HepG2 (cell line): ENCODE measurements around the gene TNK1. TPM values are rescaled to one million over a fixed set of nuclear protein-coding genes. Genes with fewer than 3 reads are reported as not detected.

Experiments used
- ARNTL ChIP-seq: sonication (generic); formaldehyde crosslinking; IDR thresholded peaks from 2 replicates; pipeline ENCODE4 v1.4.0; 2020; ENCODE audit warnings: mild to moderate bottlenecking, missing genetic modification reagents
- EED ChIP-seq: sonication (generic); formaldehyde crosslinking; IDR thresholded peaks from 2 replicates; pipeline ENCODE4 v1.5.0; 2020; ENCODE audit warnings: mild to moderate bottlenecking, missing genetic modification reagents
- GABPB1 ChIP-seq: IDR thresholded peaks from 2 replicates; pipeline ENCODE4 v1.6.1; 2016; ENCODE audit warnings: mild to moderate bottlenecking, missing genetic modification reagents, moderate library complexity, missing compliant biosample characterization
- HES4 ChIP-seq: sonication (generic); formaldehyde crosslinking; IDR thresholded peaks from 2 replicates; pipeline ENCODE4 v1.9.0; 2021; ENCODE audit warnings: mild to moderate bottlenecking, missing genetic modification reagents, borderline replicate concordance
- HOXA5 ChIP-seq: sonication (generic); formaldehyde crosslinking; IDR thresholded peaks from 2 replicates; pipeline ENCODE4 v1.4.0; 2020; ENCODE audit warnings: missing genetic modification reagents
- KDM1A ChIP-seq: IDR thresholded peaks from 2 replicates; pipeline ENCODE4 v1.6.1; 2016; ENCODE audit warnings: missing compliant biosample characterization
- MED8 ChIP-seq: sonication (generic); formaldehyde crosslinking; IDR thresholded peaks from 2 replicates; pipeline ENCODE4 v1.8.1; 2023; ENCODE audit warnings: mild to moderate bottlenecking, missing genetic modification reagents; ENCODE audit not compliant: insufficient replicate concordance
- RBFOX2 ChIP-seq: fragments of 200-400 bp; formaldehyde crosslinking; IDR thresholded peaks from 2 replicates; pipeline ENCODE4 v1.6.1; 2017; ENCODE audit warnings: low read depth, mild to moderate bottlenecking, low read length
- RXRB ChIP-seq: IDR thresholded peaks from 2 replicates; pipeline ENCODE4 v1.6.1; 2016; ENCODE audit warnings: borderline replicate concordance, missing genetic modification reagents, missing compliant biosample characterization
- SAFB2 ChIP-seq: sonication (generic); formaldehyde crosslinking; IDR thresholded peaks from 2 replicates; pipeline ENCODE4 v1.5.1; 2020; ENCODE audit warnings: missing genetic modification reagents, low read depth, mild to moderate bottlenecking, borderline replicate concordance
- ZNF451 ChIP-seq: sonication (generic); formaldehyde crosslinking; IDR thresholded peaks from 2 replicates; pipeline ENCODE4 v1.5.0; 2020; ENCODE audit warnings: mild to moderate bottlenecking, missing genetic modification reagents
- ZNF510 ChIP-seq: sonication (generic); formaldehyde crosslinking; IDR thresholded peaks from 2 replicates; pipeline ENCODE4 v1.4.0; 2020; ENCODE audit warnings: low read depth, mild to moderate bottlenecking, missing genetic modification reagents
- ZNF547 ChIP-seq: sonication (generic); formaldehyde crosslinking; IDR thresholded peaks from 2 replicates; pipeline ENCODE4 v1.5.1; 2020; ENCODE audit warnings: mild to moderate bottlenecking, missing genetic modification reagents
- ZNF572 ChIP-seq: sonication (generic); formaldehyde crosslinking; IDR thresholded peaks from 2 replicates; pipeline ENCODE4 v1.5.1; 2020; ENCODE audit warnings: mild to moderate bottlenecking, missing genetic modification reagents
- ZNF775 ChIP-seq: sonication (generic); formaldehyde crosslinking; IDR thresholded peaks from 2 replicates; pipeline ENCODE4 v1.4.0; 2020; ENCODE audit warnings: missing genetic modification reagents, mild to moderate bottlenecking, moderate library complexity, borderline replicate concordance
- ZNF776 ChIP-seq: sonication (generic); formaldehyde crosslinking; IDR thresholded peaks from 2 replicates; pipeline ENCODE4 v1.4.0; 2020; ENCODE audit warnings: mild to moderate bottlenecking, missing genetic modification reagents
- ZNF777 ChIP-seq: sonication (generic); formaldehyde crosslinking; IDR thresholded peaks from 2 replicates; pipeline ENCODE4 v1.4.0; 2020; ENCODE audit warnings: missing genetic modification reagents
- ZSCAN12 ChIP-seq: sonication (generic); formaldehyde crosslinking; IDR thresholded peaks from 2 replicates; pipeline ENCODE4 v1.9.0; 2021; ENCODE audit warnings: mild to moderate bottlenecking, missing genetic modification reagents
- polyA plus RNA-seq, 8 experiments: library from polyadenylated mRNA; depleted of rRNA in 3 of 8; stranded (reverse) in 7 of 8; unstranded in 1 of 8; fragments of >200 nt; fragmentation: Illumina TruSeq in 4 of 8; extraction: Trizol in 4 of 8; gene quantifications; 2 replicates each; pipeline versions ENCODE4 v1.2.1 to v1.2.3, GENCODE V29; 2011 to 2016; ENCODE audit warnings: low read depth in 4 of 8, missing spikeins in 1 of 8, mixed read lengths in 1 of 8; ENCODE audit not compliant: insufficient read depth in 1 of 8
- total RNA-seq, 5 experiments: library from RNA; depleted of rRNA; stranded (reverse); fragments of >200 nt; fragmentation: Illumina TruSeq; extraction: Trizol; gene quantifications; 2 replicates each; pipeline ENCODE4 v1.2.3, GENCODE V29; 2016; ENCODE audit warnings: low read depth in 1 of 5
- TF ChIP-seq, protein P1 (sequence below): sonication (generic); formaldehyde crosslinking; IDR thresholded peaks from 2 replicates; pipeline ENCODE4 v1.5.1; 2020; ENCODE audit warnings: mild to moderate bottlenecking, missing genetic modification reagents, moderate library complexity
- TF ChIP-seq, protein P2 (sequence below): sonication (generic); formaldehyde crosslinking; IDR thresholded peaks from 2 replicates; pipeline ENCODE4 v1.5.1; 2020; ENCODE audit warnings: missing genetic modification reagents, mild to moderate bottlenecking, borderline replicate concordance
- TF ChIP-seq, protein P3 (sequence below): sonication (generic); formaldehyde crosslinking; conservative IDR thresholded peaks from 2 replicates; pipeline ENCODE4 v1.4.0; 2020; ENCODE audit warnings: mild to moderate bottlenecking, missing genetic modification reagents, moderate library complexity
- TF ChIP-seq, protein P4 (sequence below): sonication (generic); formaldehyde crosslinking; IDR thresholded peaks from 2 replicates; pipeline ENCODE4 v1.5.0; 2020; ENCODE audit warnings: missing genetic modification reagents, mild to moderate bottlenecking, borderline replicate concordance

TNK1 gene
- total and polyA plus RNA-seq, 2 of the 13 experiments (the other 11 are each of a cell fraction or from before 2014, with no cell fraction given) = 2.0 to 3.5 TPM

DNA sequence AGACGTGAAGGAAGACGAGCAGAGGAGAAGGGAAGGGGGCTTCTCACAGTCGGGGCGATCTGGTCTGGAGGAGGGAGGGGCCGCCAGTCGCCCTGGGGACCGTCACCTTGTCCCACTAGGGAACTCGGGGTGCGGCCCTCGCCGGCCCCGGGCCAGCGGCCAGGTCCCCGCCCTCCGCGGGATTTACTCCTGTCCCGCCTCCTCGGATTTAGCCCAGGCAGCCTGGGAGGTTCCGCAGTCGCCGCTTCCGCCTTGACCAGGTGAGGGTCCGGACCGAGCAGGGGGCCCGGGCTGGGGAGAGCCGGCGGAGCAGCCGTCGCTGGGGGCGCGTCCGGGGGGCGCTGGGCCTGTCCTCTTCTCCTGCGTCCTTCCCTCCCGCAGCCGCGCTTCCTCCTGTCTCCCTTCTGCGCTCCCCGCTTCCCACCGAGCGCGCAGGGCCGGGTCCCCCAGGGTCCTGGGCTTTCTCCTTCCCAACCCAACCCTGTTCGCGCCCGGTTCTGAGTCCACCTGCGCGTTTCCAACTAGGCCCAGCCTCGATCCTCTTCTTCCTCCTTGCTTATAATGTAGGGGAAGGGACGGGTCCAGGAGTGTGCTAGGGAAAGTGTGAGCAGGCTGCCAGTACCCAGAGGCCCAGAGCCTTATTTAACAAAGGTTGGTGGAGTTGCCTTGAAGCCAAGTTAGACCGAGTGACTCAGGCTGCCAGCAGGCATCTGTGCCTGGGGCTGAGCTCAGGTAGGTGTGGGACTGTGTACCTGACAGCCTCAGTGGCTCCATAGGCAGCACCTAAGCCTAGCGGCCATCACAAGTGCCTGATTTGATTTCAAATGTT lies at the start of gene TNK1 (continued):
- TF ChIP-seq, protein P1, sequence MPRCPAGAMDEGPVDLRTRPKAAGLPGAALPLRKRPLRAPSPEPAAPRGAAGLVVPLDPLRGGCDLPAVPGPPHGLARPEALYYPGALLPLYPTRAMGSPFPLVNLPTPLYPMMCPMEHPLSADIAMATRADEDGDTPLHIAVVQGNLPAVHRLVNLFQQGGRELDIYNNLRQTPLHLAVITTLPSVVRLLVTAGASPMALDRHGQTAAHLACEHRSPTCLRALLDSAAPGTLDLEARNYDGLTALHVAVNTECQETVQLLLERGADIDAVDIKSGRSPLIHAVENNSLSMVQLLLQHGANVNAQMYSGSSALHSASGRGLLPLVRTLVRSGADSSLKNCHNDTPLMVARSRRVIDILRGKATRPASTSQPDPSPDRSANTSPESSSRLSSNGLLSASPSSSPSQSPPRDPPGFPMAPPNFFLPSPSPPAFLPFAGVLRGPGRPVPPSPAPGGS (CRISPR knock-in tag) = 0 out of 2 replicates have a peak, but pooled peaks have one; percentile 21
- TF ChIP-seq ZNF776 (no peak), ZNF777 (CRISPR knock-in tag) (peak; percentile 69), ZNF451 (CRISPR knock-in tag) (peak; percentile 56; the same call in 1 of the 2 replicates), ZSCAN12 (CRISPR knock-in tag) (0 out of 2 replicates have a peak, but pooled peaks have one; percentile 11), HES4 (CRISPR knock-in tag) (0 out of 2 replicates have a peak, but pooled peaks have one; percentile 41), ZNF572 (CRISPR knock-in tag) (no peak), EED (CRISPR knock-in tag) (no peak), MED8 (CRISPR knock-in tag) (peak; percentile 46), ZNF547 (peak; percentile 39; the same call in 1 of the 2 replicates), GABPB1 (CRISPR knock-in tag) (peak; percentile 81), HOXA5 (CRISPR knock-in tag) (peak; percentile 63; the same call in 1 of the 2 replicates), KDM1A (CRISPR knock-in tag) (no peak), SAFB2 (CRISPR knock-in tag) (0 out of 2 replicates have a peak, but pooled peaks have one; percentile 39), ZNF775 (peak; percentile 34; the same call in 1 of the 2 replicates), ARNTL (CRISPR knock-in tag) (no peak), ZNF510 (CRISPR knock-in tag) (peak; percentile 41; the same call in 1 of the 2 replicates), RBFOX2 (peak; percentile 74), RXRB (CRISPR knock-in tag) (peak; percentile 21; the same call in 1 of the 2 replicates)
- TF ChIP-seq, protein P2, sequence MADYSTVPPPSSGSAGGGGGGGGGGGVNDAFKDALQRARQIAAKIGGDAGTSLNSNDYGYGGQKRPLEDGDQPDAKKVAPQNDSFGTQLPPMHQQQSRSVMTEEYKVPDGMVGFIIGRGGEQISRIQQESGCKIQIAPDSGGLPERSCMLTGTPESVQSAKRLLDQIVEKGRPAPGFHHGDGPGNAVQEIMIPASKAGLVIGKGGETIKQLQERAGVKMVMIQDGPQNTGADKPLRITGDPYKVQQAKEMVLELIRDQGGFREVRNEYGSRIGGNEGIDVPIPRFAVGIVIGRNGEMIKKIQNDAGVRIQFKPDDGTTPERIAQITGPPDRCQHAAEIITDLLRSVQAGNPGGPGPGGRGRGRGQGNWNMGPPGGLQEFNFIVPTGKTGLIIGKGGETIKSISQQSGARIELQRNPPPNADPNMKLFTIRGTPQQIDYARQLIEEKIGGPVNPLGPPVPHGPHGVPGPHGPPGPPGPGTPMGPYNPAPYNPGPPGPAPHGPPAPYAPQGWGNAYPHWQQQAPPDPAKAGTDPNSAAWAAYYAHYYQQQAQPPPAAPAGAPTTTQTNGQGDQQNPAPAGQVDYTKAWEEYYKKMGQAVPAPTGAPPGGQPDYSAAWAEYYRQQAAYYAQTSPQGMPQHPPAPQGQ = no peak
- TF ChIP-seq, protein P3, sequence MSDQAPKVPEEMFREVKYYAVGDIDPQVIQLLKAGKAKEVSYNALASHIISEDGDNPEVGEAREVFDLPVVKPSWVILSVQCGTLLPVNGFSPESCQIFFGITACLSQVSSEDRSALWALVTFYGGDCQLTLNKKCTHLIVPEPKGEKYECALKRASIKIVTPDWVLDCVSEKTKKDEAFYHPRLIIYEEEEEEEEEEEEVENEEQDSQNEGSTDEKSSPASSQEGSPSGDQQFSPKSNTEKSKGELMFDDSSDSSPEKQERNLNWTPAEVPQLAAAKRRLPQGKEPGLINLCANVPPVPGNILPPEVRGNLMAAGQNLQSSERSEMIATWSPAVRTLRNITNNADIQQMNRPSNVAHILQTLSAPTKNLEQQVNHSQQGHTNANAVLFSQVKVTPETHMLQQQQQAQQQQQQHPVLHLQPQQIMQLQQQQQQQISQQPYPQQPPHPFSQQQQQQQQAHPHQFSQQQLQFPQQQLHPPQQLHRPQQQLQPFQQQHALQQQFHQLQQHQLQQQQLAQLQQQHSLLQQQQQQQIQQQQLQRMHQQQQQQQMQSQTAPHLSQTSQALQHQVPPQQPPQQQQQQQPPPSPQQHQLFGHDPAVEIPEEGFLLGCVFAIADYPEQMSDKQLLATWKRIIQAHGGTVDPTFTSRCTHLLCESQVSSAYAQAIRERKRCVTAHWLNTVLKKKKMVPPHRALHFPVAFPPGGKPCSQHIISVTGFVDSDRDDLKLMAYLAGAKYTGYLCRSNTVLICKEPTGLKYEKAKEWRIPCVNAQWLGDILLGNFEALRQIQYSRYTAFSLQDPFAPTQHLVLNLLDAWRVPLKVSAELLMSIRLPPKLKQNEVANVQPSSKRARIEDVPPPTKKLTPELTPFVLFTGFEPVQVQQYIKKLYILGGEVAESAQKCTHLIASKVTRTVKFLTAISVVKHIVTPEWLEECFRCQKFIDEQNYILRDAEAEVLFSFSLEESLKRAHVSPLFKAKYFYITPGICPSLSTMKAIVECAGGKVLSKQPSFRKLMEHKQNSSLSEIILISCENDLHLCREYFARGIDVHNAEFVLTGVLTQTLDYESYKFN (CRISPR knock-in tag) = 0 out of 2 replicates have a peak, but pooled peaks have one; percentile 18
- TF ChIP-seq, protein P4, sequence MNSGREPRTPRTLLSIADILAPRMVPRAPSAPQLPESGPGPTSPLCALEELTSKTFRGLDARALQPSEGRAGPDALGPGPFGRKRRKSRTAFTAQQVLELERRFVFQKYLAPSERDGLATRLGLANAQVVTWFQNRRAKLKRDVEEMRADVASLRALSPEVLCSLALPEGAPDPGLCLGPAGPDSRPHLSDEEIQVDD (CRISPR knock-in tag) = 0 out of 2 replicates have a peak, but pooled peaks have one; percentile 32
